C4-2B (cell line): ENCODE measurements around the gene DNMT1.

Experiments used
- H3K27ac ChIP-seq: fragments of 450-650 bp; 2 replicates; pipeline ENCODE4 v1.5.1; 2017
- ZFX ChIP-seq: fragments of 450-650 bp; IDR thresholded peaks from 2 replicates; pipeline ENCODE4 v1.6.1; 2017
- TF ChIP-seq, protein P1 (sequence below): fragments of 450-650 bp; conservative IDR thresholded peaks from 2 replicates; pipeline ENCODE4 v1.5.1; 2017; ENCODE audit warnings: mild to moderate bottlenecking

Gene DNMT1

GRCh38 chr19:10145031-10145430 is 49.7 kb downstream of the DNMT1 start:
- no peak for TF ChIP-seq ZFX
- TF ChIP-seq, protein P1, sequence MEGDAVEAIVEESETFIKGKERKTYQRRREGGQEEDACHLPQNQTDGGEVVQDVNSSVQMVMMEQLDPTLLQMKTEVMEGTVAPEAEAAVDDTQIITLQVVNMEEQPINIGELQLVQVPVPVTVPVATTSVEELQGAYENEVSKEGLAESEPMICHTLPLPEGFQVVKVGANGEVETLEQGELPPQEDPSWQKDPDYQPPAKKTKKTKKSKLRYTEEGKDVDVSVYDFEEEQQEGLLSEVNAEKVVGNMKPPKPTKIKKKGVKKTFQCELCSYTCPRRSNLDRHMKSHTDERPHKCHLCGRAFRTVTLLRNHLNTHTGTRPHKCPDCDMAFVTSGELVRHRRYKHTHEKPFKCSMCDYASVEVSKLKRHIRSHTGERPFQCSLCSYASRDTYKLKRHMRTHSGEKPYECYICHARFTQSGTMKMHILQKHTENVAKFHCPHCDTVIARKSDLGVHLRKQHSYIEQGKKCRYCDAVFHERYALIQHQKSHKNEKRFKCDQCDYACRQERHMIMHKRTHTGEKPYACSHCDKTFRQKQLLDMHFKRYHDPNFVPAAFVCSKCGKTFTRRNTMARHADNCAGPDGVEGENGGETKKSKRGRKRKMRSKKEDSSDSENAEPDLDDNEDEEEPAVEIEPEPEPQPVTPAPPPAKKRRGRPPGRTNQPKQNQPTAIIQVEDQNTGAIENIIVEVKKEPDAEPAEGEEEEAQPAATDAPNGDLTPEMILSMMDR = no peak
- no peak overlapping the region for H3K27ac ChIP-seq

DNA sequence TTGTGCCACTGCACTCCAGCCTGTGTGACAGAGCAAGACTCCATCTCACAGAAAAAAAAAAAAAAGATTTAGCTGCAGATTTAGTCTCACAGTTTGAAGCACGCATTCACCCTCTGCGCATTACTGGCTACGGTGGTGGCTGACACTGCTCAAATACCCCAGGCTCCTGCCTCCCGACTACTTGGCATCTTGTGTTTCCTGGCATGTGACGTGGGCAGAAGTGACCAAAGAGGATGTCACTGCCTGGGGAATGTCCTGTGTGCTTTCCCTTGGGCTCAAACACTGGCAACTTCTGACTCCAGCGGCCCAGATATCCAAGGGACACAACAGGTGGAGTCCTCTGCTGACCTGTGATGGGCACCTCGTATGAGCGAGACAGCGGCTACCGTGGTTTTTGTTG is 50.4 kb downstream of the DNMT1 start:
- no peak overlapping the region for H3K27ac ChIP-seq
- TF ChIP-seq, protein P1 = no peak
- TF ChIP-seq ZFX = no peak

- TF ChIP-seq, protein P1 = no peak
- no peak for TF ChIP-seq ZFX
- H3K27ac ChIP-seq = no peak overlapping the region
These were observed 51.1 kb downstream of the DNMT1 start for GRCh38 chr19:10143681-10144080.

DNA sequence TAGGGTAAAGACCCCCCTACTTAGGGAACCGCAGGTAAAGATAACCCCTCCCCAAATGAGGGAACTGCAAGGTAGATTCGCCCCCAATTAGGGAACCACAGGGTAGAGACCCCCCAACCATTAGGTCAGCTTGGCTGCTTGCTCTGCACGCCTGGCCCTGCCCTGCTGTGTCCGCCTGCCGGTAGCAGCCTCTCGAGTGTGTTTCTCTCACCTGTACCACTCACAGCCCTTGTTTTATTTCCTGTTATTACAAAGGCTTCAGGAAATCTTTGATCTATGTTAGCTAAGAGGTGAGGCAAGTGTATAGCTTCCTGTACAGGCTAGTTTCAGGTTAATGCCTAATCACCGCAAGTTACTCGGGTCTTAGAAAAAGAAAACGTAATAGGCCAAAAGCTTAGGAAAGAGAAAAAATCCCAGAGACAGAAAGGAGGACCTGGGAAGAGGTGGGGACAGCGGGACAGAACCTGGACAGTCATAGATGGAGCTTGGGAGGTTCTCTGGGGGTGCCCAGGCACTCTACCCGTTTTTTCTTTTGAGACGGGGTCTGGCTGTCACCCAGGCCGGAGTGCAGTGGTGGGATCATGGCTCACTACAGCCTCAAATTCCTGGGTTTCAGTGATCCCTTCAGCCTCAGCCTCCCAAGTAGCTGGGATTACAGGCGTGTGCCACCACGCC is 51.9 kb downstream of the DNMT1 start:
- TF ChIP-seq, protein P1 = no peak
- no peak for TF ChIP-seq ZFX
- H3K27ac ChIP-seq = no peak overlapping the region

DNA sequence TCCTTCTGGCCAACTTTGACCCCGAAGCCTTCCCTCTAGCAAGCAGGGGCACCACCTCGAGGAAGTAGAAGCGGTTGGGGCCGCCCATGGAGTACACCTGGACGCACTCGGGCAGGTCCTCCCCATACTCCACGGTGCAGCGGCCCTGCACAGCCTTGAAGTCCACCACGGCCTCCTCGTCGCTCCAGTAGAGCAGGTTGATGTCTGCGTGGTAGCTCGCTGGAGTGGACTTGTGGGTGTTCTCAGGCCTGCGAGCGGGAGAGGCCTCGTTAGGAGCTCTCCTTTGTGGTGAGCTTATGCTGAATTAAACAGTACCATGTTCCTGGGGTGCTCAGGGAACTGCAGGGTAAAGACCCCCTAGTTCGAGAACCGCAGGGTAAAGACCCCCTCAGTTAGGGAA is 52.8 kb downstream of the DNMT1 start:
- TF ChIP-seq, protein P1 = no peak
- TF ChIP-seq ZFX = no peak
- H3K27ac ChIP-seq = no peak overlapping the region

DNA sequence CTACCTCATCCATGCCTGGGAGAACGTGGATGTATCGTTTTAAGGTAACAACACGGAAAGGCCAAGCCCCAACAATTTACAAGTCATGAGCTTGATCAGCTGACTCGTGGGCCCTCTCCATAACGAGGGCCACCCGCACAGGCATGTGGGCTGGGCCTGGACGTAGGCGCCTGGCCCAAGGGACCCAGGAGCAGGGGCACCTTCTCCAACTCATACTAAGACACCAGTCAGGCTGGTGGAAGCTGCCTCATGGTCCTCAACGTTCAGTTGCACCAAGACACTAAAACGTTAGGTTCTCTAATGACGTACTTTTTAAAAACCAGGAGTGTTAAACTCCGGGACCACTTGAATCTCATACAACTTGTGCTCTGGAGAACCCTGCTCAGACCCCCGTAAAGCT is 53.3 kb downstream of the DNMT1 start:
- H3K27ac ChIP-seq = no peak overlapping the region
- no peak for TF ChIP-seq ZFX
- TF ChIP-seq, protein P1 = no peak

GRCh38 chr19:10139952-10140351 is 54.8 kb downstream of the DNMT1 start:
- no peak for TF ChIP-seq ZFX
- TF ChIP-seq, protein P1 = no peak
- no peak overlapping the region for H3K27ac ChIP-seq
